ENCODE data around the gene SEMA5A.

- TF ChIP-seq CTCF (IDR thresholded peaks at IDR 0.05), result no peak
- TF ChIP-seq POLR2A (IDR thresholded peaks at IDR 0.05), result no peak
- no peak for TF ChIP-seq POLR2AphosphoS5 (IDR thresholded peaks at IDR 0.05; ENCODE audit: insufficient read depth in 1 of 2, low read depth in 1 of 2)
Measured at GRCh38 chr5:9441610-9442009, 104.3 kb downstream of the SEMA5A start.
